ENCODE measurements around the gene SPTAN1.
"Not testable (repeated sequence)": the region's sequence is repeated elsewhere in the genome, so short reads cannot be mapped to it uniquely, and the experiment has no call there.

Gene SPTAN1

GRCh38 chr9:128553728-128554127 lies 1.3 kb downstream of the SPTAN1 start:
- DNase-seq: no peak

DNA sequence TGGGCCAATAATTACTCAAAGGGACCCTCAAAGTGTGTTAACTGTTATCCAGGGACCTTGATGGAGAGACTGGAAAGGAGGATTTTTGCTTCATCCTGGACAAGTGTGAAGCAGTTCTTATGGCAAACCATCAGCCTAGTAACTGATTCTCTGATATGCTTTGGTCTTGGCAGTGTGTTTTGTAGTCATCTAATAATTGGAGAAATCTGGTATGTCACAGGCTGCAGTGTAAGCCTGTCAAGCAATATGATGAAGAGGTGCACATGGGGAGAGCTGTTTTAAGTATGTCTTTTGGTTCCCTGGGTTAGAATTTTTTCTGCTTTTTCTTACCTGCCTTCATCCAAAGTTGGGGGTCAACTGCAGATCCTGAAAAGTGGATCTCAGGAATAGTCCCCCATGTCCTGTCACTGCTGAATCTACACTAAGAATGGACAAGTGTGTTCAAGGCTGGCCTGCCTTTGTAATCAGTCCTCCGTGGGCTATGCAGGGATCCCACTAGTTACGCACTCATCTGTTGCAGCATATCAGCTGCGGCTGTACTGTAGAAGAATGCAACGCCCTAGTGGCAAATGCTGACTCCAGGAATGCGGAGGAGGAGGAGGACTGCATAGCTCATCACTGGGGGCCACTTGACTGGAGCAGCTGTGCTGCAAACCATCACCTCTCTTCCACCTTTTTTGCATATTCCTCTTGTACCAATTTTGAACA lies 1.9 kb downstream of the SPTAN1 start:
- no peak for DNase-seq

DNA sequence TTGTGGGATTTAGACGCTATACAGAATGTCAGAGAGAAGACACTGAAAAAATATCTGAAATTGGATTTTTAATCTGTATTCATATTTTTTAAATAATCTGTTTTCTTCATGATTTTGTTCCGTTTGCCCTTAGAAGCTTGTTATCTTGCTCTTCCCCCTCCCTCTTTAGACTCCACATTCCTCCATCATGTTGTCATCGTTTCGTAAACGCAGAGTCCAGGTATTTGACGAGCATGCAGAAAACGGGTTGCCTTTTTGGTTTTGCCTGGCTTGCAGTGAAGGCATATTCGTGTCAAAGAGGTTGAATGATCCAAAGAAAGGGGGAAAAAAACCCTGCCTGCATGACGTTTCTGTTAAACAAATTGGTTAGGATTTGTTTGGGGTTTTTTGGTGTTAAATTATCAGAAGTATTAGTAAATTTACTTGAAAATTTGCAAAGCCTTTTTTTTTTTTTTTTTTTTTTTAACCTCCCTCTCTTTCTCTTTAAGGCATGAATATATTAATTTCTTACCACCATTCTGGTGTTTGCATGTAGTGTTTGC lies 2.9 kb downstream of the SPTAN1 start:
- no peak for DNase-seq

- no peak for DNase-seq
Observed at GRCh38 chr9:128556276-128556675, 3.9 kb downstream of the SPTAN1 start.

DNA sequence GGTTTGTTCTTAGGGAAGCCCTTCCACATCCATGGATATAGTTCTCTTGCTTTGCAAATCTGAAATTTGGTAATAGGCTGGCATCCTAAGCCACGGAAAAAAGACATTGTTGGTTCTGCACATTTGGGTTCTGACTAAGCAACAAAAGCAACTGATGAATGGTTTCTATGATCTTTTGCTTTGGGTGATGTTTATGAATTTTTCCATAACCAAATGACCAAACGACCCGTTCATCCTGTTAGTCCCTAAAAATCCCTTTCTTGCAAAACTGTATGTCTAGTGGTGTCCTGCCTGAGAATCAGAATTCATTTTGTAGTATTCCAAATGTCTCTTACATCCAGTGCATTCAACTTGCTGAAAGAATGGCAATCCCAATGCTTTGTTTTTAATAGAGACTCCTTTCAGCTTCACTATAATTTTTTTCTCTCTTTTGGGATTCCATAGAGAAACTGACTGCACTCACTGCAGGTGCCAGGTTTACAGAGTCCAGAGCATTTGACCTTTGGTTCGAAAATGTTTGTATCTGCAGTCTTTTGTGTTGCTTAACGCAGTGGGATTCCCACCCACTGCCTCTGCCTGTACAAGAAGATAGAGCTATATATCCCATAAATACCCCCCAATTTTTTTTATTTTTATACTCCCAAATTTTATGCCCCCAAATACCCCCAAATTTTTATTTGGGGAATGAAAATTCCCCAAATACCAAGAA lies 4.7 kb downstream of the SPTAN1 start:
- DNase-seq: no peak

DNA sequence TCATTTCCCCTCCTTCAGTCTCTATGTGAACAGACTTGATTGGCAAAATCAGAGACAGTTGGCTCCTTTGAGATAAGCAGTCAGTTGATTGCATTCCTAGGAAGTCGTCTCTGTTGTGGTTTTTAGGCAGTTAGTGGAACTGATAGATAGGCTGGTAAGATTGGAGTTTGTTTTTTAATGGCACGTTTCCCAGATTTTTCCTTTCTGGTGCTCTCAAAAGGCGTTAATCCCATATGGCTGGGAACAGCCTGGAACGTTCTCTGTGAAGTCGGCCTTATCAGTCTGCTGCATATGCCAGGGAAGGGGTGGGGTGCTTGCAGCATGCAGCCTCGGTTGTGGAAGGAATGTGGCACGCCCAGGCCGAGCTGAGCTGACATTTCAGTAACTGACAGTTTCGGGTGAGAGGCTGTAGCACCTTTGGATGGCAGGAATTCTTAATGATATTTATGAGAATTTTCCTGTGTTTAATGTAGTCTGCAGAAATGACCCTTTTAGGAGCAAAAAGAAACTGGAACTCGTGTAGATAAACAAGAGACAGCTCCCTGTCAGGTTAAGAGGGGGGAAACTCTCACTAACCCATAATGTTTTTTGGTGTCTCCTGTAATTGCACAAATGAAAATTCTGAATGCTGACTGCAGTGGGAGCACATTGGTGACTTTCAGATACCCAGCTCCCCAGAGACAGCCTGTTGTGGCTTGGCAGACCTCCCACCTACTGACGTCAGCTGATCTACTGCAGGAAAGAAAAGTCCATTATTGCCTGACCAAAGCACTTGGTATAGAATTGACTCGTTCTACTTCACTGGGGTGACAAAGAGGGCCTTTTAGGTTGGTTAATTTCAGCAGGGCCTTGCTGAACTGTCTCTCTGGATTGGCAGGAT lies 6.3 kb downstream of the SPTAN1 start:
- no peak for DNase-seq

- no peak for DNase-seq
Observed at GRCh38 chr9:128565578-128565977, 13.2 kb downstream of the SPTAN1 start.

DNA sequence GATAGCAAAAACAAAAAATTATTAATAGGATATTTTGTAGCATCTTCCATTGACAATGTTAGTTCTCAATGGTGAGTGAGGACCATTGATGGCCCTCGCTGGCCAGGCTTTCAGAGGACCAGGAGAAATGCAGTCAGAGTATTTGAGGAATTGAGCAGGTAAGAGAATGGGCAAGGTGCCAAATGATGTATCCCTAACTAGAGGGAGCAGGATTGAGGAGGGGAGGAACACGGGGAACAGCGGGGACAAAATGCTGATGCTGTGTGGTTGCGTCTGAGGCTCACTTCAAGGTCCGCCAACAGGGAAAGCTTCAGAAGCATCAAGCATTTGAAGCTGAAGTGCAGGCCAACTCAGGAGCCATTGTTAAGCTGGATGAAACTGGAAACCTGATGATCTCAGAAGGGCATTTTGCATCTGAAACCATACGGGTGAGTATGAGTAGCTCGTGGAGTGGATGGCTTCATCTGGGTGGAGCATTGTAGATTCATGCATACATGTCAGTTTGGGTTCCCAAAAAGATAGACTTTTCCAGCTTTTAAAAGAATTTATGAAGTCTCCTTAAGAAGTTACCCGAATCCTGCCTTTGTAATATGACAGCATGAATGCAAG lies 16.2 kb downstream of the SPTAN1 start:
- no peak for DNase-seq

DNA sequence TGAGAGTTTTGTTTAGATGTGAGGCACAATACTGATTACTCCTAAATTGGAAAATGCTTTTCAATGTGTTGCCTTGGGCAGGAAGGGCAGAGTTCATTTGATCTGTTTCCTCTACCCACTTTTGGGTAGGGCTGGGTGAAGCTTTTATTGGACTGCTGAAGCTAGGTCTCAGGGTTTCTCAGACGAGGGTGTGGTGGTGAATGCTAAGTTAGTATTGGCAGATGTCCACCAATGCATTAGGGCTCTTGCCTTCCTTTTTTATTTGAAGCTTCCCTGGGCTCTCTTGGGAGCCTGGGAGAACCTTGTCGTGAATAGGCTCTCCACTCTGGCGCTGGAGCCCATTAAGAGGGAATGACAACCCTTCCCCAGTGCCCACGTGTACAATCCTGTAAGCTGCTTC lies 23.1 kb downstream of the SPTAN1 start:
- DNase-seq: no peak

DNA sequence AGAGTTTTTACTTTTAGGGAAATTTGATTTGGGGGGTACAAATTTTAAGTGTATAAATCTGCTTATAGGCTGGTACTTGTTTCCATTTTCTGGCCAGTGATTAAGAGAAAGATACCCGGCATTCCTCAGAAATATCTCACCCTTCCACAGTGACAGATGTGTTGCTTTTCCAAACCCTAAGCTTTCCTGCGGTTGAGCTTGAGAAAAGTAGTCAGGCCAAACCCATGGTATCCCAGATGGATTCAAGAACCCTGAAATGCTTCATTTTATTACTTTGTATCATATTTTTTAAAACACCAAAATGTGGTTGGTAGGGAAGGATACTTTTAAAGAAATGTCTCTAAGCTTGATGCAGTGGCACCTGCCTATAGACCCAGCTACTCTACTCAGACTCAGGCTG lies 23.5 kb downstream of the SPTAN1 start:
- no peak for DNase-seq

DNA sequence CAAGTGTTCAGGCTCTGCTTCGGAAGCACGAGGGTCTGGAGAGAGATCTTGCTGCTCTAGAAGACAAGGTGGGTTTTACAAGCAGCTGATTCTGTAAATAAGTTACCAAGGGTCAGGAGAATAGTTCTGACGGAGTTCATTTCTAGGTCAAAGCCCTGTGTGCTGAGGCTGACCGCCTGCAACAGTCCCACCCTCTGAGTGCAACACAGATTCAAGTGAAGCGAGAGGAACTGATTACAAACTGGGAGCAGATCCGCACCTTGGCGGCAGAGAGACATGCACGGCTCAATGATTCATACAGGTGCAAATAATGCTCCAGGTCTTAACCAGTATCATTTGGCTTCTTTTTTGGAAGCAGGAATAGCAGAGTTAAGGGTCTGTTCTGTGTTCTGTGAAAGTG lies 24.8 kb downstream of the SPTAN1 start:
- no peak for DNase-seq

DNA sequence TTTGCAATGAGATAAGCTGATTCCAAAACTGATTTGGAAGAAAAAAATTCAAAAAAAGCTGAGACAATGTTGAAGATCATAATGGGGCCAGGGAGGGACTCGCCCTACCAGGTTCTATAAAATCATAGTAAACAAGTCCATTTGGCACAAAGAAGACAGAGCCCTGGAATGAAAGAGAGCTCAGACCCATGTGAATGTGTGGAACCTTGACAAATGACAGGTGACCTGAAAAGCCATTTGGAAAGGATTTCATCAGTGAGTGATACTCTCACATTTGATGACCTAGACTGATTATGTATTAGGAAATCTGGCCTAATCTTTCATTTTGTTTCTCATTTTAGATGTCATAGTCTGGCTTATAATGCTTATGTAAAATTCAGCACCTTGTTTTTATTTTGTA lies 26.8 kb downstream of the SPTAN1 start:
- DNase-seq: no peak

- DNase-seq: no peak
Observed at GRCh38 chr9:128580731-128581130, 28.3 kb downstream of the SPTAN1 start.

GRCh38 chr9:128585155-128585554 lies 32.8 kb downstream of the SPTAN1 start:
- not testable (repeated sequence) for DNase-seq

DNA sequence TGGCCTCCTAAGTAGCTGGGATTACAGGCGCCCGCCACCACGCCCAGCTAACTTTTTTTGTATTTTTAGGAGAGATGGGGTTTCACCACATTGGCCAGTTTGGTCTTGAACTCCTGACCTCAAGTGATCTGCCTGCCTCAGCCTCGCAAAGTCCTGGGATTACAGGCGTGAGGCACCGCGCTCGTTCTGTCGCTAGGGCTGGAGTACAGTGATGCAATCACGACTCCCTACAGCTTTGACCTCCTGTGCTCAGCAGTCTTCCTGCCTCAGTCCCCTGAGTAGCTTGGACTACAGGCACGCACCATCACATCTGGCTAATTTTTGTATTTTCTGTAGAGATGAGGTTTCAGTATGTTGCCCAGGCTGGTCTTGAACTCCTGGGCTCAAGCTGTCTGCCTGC lies 34.5 kb downstream of the SPTAN1 start:
- DNase-seq: not testable (repeated sequence)

DNA sequence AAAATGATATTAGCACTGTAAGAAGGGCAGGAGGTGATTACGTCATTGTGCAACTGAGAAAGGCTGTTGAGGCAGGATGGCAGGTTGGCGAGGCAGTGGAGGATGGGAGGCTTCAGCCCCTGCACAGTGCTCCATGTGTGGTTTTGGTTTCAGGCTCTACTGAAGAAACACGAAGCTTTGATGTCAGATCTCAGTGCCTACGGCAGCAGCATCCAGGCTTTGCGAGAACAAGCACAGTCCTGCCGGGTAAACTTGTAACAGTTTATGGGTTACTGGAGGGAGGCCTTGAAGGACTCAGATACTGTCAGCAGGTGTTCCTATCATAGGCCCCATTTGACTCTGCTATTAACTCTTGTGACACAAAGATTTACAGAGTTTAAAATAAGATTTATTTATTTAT lies 35.1 kb downstream of the SPTAN1 start:
- DNase-seq: no peak

GRCh38 chr9:128588581-128589233 lies 36.3 kb downstream of the SPTAN1 start:
- no peak for DNase-seq

GRCh38 chr9:128593039-128593438 lies 40.7 kb downstream of the SPTAN1 start:
- DNase-seq: no peak

GRCh38 chr9:128593856-128594255 lies 41.5 kb downstream of the SPTAN1 start:
- no peak for DNase-seq

DNA sequence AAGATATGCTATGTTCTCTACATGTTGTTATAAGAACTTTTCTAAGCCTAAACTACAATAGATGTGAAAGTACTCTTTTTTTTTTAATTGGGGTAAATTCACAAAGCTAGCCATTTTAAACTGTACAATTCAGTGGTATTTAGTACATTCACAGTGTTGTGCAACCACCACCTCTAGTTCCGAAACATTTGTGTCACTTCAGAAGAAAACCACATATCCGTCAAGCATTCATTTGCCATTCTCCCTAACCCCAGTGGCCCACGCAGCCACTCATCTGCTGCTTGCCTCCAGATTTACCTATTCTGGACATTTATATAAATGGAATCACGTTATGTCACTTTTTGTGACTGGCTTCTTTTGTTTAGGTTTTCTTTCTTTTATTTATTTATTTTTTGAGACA lies 43.1 kb downstream of the SPTAN1 start:
- DNase-seq: no peak

- no peak for DNase-seq
Observed at GRCh38 chr9:128600099-128600498, 47.7 kb downstream of the SPTAN1 start.

- no peak for DNase-seq
Observed at GRCh38 chr9:128603697-128604096, 51.3 kb downstream of the SPTAN1 start.
